GM12892 (cell line): Measurements from ENCODE around the gene ADRA2A.

Experiments used
- DNase-seq: peaks from one replicate; pipeline ENCODE4 v3.0.0; 2011; ENCODE audit not compliant: insufficient read length
- FAIRE-seq: peaks from 2 replicates; lab custom pipeline; 2011; peaks lifted over from hg19 to GRCh38; lab: Jason Lieb, UNC
- POLR2A ChIP-seq: IDR thresholded peaks from 2 replicates; pipeline ENCODE4 v1.6.1; 2011; ENCODE audit warnings: low read depth, low read length, control low read depth
- POLR2AphosphoS5 ChIP-seq: IDR thresholded peaks from 2 replicates; pipeline ENCODE4 v1.6.1; 2011; ENCODE audit warnings: low read depth, low read length, control low read depth
- TAF1 ChIP-seq: IDR thresholded peaks from 2 replicates; pipeline ENCODE4 v1.6.1; 2011; ENCODE audit warnings: low read depth, mild to moderate bottlenecking, control low read depth, low read length, borderline replicate concordance

Gene ADRA2A

DNA sequence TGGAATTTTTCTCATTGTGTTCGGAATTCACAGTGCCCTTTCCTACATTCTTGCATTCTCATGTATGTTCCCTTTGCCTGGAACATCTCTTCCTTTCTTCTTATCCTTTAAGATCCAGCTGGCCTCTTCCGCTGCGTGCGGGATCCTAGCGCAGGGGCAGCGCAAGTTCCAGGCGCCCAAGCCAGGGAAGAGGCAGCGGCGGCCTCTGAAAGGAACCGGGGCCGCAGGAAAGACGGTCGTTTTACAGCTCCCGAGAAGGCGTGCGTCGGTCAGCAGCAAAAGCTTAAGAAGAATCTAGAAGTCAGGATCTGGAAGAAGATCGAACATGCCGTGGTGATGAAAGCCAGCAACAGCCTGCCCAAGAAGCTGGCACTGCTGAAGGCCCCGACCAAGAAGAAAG, 28.0 kb downstream of the ADRA2A start:
- no peak for FAIRE-seq
- no peak for TF ChIP-seq POLR2AphosphoS5
- no peak for TF ChIP-seq TAF1
- TF ChIP-seq POLR2A: no peak
- DNase-seq: no peak

DNA sequence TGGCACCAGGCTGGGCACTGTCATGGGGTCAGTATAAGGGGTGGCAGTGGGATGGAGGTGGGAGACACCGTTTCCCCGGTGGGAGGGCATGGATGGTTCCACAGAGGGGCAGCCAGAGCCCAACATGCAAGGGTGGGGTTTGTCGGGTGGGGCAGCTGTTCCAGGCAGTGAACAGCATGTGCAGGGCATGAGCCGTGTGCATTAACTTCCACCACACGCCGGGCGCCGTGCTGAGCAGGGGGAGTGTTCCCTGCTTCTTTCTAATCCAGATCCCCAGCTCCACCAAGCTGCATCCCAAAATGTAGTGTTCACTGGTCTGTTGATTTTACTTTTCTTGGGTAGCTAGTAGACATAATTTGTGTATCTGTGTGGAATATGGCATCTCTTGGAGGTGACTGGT, 29.3 kb downstream of the ADRA2A start:
- TF ChIP-seq POLR2A (no peak), TAF1 (no peak), POLR2AphosphoS5 (no peak)

GRCh38 chr10:111107023-111107422, 30.2 kb downstream of the ADRA2A start:
- TF ChIP-seq TAF1: no peak
- no peak for TF ChIP-seq POLR2A
- TF ChIP-seq POLR2AphosphoS5: no peak
- FAIRE-seq (no peak), DNase-seq (no peak)

More for the DNA sequence above, 29.3 kb downstream of the ADRA2A start:
- no peak for FAIRE-seq
- no peak for DNase-seq

DNA sequence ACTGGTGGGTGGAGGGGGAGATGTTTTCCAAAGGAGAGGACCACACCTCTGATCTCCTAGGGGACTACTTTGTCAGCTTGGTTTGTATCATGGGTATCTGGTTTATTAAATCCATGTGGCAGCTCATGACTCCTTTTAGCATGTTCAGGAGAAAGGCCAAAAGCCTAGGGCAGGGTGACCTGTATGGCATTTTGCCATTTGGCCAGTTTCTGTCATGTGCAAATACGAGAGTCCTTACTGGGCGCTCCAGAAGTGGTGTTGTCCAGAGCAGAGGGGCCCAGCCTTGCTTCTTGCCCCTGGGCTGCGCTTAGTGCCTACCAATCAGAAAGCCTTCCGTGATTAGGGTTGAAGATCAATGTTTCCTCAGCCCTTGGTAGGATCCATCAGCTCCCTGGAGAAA, 31.0 kb downstream of the ADRA2A start:
- DNase-seq (no peak), FAIRE-seq (no peak)
- TF ChIP-seq POLR2A (no peak), TAF1 (no peak), POLR2AphosphoS5 (no peak)

- FAIRE-seq (no peak), DNase-seq (no peak)
- TF ChIP-seq POLR2A (no peak), POLR2AphosphoS5 (no peak), TAF1 (no peak)
Observed at GRCh38 chr10:111108441-111108840, 31.6 kb downstream of the ADRA2A start.

- no peak for TF ChIP-seq POLR2AphosphoS5
- FAIRE-seq (no peak), DNase-seq (no peak)
Observed at GRCh38 chr10:111109501-111110242, 32.8 kb downstream of the ADRA2A start.

GRCh38 chr10:111110771-111111170, 33.9 kb downstream of the ADRA2A start:
- DNase-seq (no peak), FAIRE-seq (no peak)
- no peak for TF ChIP-seq POLR2AphosphoS5

DNA sequence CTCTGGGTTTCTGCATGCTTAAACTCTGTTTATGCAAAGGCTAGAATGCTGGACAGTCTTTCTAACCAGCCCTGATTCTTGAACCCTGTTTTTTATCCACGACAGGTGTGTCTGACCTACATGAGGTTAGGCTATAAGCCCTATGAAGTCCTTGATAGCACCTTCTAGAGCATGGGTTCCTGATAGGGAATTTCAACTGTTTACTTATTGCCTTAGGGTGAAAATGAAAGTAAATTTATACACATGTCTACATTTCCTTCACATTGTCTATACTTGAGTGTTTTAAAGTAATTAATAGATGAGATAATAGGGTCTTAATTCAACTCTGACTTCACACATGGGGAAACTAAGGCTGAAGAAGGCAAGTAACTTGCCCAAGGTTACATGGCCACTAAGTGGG, 35.5 kb downstream of the ADRA2A start:
- TF ChIP-seq TAF1 (no peak), POLR2A (no peak), POLR2AphosphoS5 (no peak)
- FAIRE-seq: no peak

GRCh38 chr10:111113238-111113960, 36.6 kb downstream of the ADRA2A start:
- no peak for FAIRE-seq
- no peak for TF ChIP-seq TAF1
- TF ChIP-seq POLR2AphosphoS5: no peak
- no peak for TF ChIP-seq POLR2A

More for the DNA sequence above, 35.5 kb downstream of the ADRA2A start:
- DNase-seq: no peak

DNA sequence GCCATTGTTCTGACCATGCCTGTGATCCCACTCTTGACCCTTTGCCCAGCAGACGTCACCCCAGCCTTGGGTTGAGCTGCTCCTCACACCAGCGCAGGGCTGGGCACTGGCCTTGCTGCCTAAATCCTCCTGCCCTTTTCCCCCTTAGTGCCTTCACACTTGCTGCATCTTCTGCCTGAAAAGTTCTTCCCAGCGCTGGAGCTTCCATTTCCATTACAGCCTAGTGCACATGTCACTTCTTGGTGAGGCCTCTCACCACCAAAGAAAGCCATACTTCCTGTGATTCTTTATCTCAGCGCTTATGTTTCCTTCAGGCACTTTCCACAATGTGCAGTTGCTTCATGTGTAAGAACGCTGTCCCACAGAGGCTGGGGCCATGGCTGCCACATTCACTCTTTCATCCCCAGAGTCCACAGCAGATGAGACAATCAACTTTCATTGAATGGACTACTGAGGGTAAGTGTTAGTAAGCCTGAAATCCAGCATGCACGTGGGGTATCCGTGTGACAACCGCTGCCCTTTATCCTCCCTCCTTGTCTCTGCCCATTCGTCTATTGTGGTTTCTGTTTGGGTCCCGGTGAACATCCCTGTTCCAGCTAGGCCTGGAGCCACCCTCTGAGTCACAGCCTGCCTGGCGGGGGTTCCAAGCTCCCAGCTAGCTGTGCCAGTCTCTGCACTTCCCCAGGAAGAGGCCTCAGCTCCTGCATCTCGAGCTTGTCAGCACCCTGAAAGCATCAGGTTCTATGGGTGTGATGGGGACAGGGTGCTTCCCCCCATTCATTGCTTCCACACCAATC, 37.3 kb downstream of the ADRA2A start:
- TF ChIP-seq POLR2A: no peak
- TF ChIP-seq POLR2AphosphoS5: no peak
- no peak for TF ChIP-seq TAF1
- no peak for FAIRE-seq
- DNase-seq: no peak

More at GRCh38 chr10:111113238-111113960, 36.6 kb downstream of the ADRA2A start:
- DNase-seq: no peak

DNA sequence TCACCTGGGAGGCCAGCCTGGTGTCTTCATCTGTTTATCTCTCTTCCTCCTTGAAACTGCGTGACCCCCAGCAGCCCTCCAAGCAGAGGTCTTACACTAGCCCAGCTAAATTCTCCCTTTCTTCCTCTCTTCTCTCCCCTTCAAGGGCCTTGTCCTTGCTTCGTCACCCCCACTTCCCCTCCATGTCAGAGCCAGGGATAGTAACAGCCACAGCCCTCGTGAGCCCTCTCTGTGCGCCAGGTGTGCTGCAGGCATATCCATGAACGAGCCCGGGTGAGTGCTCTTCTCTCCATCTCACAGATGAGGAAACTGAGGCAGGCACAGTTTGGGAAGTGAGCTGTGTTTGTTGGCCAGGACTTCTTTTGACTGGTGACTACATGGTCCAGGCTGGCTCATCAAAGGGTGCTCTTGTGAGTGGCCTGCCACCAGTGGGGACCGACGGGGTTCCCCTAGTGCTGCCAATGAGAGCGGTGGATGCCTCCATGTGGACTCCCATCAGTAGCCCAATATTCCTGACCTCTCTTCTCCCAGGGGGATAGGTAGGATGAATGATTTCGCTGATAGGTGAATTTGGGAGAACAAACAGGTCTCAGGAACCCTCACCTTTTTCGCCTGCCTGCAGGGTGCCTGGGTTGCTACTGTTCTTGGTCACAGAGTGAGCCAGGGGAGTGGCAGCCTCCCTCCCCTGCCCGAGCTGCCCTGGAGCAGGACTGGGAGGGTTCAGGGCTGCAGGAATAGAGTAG, 38.1 kb downstream of the ADRA2A start:
- no peak for FAIRE-seq
- TF ChIP-seq POLR2AphosphoS5: no peak
- TF ChIP-seq TAF1: no peak
- TF ChIP-seq POLR2A: no peak

More for the DNA sequence above, 38.1 kb downstream of the ADRA2A start:
- DNase-seq: no peak
